Measurements from ENCODE around the gene SPTBN1.

The SPTBN1 gene

DNA sequence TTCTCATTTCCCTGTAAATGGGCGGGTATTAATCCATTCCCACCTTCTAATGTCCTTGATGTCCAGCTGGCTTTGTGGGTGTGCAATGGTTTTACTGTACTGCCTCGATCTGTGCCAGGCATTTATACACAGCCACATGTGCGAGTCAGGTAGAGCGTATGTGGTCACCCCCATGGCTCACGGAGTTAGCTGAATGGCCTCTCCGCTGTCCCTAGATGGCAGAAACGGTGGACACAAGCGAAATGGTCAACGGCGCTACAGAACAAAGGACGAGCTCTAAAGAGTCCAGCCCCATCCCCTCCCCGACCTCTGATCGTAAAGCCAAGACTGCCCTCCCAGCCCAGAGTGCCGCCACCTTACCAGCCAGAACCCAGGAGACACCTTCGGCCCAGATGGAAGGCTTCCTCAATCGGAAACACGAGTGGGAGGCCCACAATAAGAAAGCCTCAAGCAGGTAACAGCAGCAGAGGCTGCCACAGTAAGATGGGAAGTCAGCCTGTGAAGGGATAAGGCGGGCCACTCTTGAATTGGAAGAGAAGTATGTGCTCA, 208.2 kb downstream of the SPTBN1 start:
- DNase-seq, result no peak

GRCh38 chr2:54665436-54665856, 209.3 kb downstream of the SPTBN1 start:
- no peak for DNase-seq

GRCh38 chr2:54666131-54666633, 210.1 kb downstream of the SPTBN1 start:
- no peak for DNase-seq

- DNase-seq, result no peak
Observed at GRCh38 chr2:54666634-54667265, 210.6 kb downstream of the SPTBN1 start.

DNA sequence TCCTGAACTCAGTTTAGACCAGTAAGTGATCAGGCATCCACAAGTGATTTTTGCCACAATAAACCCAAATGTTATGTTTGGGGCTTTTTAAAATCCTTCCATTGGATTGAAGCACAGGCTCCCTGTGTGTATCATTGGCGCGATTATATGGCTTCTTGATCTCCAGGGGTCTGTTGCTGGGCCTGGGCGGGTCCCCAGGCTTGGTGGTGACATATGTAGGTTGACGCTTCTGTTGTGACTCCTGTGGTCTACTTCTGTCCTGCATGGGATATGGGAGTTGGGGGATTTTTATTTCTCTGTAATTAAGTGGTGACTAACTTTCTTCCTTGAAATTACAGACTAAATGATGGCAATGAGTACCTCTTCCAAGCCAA, 211.1 kb downstream of the SPTBN1 start:
- DNase-seq, result no peak

DNA sequence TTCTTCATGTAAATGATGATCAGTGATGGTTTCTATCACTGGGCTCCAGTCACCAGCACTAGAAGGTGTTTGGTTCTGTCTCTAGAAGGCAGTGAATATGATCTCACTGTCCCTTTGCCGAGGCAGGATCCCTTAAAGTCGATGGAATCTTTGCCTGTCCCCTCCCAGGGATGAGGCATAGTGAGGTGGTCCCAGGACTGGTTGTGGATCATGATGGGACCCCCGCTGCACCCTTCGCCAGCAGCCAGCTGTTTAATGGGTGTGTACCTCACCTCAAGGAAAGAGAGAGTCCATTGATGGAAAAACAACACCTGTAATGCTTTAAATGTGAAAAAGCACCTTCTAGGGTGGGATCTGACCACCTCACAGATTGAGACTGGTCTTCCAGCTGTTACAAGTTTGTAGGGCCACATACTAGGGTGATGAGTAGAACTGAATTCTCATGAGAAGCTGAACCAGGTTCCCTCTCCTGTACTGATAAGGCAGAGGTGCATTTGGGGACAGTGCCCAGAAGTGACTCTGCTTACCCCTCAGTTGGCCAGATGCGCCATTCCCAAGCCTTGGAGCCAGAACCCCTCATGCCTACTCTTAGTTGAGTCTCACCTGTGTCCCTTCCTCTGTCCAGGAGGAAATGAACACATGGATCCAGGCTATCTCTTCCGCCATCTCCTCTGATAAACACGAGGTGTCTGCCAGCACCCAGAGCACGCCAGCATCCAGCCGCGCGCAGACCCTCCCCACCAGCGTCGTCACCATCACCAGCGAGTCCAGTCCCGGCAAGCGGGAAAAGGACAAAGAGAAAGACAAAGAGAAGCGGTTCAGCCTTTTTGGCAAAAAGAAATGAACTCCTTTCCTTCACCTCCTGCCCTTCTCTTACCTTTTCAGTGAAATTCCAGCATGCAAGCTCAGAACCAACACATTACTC, 211.9 kb downstream of the SPTBN1 start:
- DNase-seq, result no peak

DNA sequence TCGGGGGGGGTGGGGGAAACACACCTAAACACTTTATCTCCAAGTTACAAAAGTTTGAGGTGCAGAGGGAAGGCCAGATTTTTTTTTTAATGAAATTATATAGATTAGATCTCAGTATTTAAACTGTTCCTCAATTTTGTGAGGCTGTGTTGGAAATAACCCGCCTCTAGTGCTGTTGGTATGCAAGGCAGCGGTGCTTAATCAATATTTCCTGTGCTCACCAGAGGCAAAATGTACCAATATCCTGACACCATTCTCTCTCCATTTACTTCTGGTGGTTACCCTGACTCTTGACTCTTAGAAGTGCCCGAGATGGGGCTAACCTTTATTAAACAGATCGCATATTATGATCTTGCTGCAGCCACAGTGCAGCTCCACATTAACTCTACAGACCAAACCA, 212.6 kb downstream of the SPTBN1 start:
- no peak for DNase-seq

GRCh38 chr2:54669677-54670484, 213.8 kb downstream of the SPTBN1 start:
- peak; percentile 20 for DNase-seq

GRCh38 chr2:54670485-54671009, 214.4 kb downstream of the SPTBN1 start:
- no peak for DNase-seq

DNA sequence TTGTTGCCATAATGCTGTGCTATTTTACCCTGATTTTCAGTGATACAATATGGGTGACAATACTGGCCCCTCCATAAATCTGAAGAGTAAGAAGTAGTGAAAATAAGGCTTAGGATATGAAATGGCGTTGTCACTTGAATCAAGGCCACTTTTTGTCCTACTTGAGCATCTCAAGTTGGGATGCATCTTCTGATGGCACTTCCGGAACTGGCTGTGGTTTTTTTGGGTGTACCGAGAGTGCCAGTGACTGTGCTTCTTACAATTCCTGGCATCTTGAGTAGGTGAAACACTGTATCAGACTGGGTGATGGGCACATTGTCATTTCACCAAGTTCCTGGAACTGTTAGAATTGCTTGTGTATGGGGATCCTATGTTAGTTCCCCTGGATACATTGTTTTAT, 214.9 kb downstream of the SPTBN1 start:
- DNase-seq, result no peak

GRCh38 chr2:54671875-54672589, 215.9 kb downstream of the SPTBN1 start:
- no peak for DNase-seq

DNA sequence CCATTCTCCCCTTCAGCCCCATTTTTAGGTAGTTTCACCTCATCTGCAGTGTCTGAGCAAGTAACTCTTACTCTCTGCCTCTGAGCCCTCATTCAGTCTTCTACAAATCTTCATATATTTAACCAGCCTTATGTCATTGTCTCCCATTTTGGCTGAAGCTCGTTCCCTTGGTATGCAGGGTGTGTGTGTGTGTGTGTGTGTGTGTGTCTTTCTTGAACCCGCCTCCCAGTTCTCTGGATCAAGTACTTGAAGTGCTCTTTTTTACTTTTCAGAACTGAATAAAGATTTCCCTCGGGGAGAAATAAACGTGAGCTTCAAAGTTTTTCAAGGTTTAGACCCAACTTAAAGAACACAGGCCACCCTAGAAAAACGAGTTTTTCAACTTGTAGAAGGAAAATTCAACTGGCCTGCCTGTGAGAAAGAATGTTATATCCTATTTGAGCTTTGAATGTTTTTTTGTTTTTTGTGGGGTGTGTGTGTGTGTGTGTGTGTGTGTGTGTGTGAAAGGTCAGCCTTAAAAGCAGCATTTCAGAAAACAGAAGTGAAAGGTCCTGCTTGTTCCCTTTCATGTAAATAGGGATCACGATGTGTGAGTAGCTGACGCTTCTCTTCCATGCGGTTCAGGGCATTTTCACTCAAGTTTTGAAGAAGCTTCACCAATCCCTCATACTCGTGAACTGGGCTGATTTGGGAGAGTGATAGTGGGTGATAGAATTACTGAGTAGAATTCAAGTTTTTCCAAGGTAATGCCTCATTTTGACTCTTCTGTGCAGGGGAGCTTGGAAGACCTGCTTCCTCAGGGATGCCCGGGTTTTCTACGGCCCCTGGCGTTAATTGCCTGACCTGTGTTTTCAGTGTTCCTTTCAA, 216.7 kb downstream of the SPTBN1 start:
- DNase-seq, result no peak

DNA sequence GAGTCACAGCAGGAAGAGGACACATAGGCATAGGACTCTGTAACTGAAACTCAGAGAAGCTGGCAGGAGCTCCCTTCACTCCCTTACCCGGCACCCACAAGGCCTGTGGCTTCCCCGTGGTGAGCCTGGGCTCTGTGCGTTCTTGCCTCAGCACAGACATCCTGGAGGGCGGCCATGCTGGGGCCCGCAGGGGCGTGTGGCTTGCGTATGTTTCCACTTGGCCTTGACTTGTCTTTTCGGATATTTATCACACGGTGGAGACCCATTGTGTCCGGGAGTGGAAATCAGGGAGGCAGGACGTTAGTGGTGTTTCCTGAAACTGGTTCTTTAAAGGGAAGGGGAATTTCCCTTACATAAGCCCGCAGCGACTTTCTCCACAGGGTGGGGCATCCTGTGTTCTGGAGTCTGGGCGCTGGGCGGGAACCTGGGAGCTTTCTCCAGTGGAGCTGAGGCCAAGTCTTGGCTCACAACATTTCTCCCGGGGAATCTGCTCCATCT, 217.4 kb downstream of the SPTBN1 start:
- DNase-seq, result no peak

- no peak for DNase-seq
Observed at GRCh38 chr2:54675281-54675680, 219.2 kb downstream of the SPTBN1 start.

DNA sequence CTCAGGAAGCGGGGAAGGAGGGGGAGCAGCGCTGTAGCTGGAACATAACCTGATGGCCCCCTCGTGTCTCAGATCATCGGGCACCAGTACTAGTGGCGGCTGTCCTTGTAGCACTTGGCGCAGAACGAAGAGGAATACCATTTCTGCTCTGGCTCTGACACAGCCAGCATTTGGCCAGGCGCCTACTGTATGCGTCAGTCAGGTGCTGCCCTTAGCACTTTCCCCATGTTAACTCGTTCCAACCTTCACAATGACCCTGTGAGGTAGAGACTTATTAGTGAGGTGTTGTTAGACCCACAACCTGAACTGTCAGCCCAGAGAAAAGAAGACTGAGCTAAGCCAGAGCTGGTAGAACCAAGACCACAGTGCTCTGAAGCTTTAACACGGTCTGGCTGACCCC, 219.6 kb downstream of the SPTBN1 start:
- DNase-seq, result no peak

- no peak for DNase-seq
Observed at GRCh38 chr2:54676656-54677055, 220.5 kb downstream of the SPTBN1 start.

GRCh38 chr2:54677476-54678265, 221.5 kb downstream of the SPTBN1 start:
- no peak for DNase-seq

DNA sequence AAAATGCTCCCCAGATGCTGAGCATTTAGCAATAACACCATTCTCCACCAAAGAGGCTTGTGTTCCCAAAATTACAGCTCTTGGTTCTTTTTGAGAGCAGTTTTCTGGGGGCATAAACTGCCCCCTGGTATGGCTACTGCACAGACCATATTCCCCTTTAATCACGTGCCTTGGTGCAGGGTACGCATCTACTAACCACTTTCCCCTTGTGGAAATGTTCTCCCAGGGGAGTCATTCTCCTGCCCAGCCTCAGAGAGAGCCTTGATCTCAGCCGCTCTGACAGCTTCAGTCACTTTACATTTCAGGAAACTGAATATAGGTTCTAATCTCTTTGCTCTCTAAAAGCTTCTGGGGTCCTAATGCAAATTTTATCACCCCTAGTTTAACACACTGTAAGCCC, 222.6 kb downstream of the SPTBN1 start:
- DNase-seq, result no peak

- DNase-seq, result no peak
Observed at GRCh38 chr2:54680397-54681041, 224.4 kb downstream of the SPTBN1 start.

All from NCI-H1048 (cell line).